GM23248 (cell line): ENCODE data around the gene MESD.

Source experiments
- EZH2 ChIP-seq: fragments of 200-600 bp; sonication (generic); IDR thresholded peaks from 2 replicates; pipeline ENCODE4 v1.6.1; 2018; ENCODE audit warnings: antibody characterized with exemption, mild to moderate bottlenecking; ENCODE audit not compliant: insufficient read depth, poor library complexity, severe bottlenecking
- EZH2phosphoT487 ChIP-seq: fragments of 200-600 bp; sonication (generic); IDR thresholded peaks from 2 replicates; pipeline ENCODE4 v1.6.1; 2018; ENCODE audit warnings: antibody characterized with exemption, moderate library complexity, mild to moderate bottlenecking, low read depth; ENCODE audit not compliant: insufficient read depth

DNA sequence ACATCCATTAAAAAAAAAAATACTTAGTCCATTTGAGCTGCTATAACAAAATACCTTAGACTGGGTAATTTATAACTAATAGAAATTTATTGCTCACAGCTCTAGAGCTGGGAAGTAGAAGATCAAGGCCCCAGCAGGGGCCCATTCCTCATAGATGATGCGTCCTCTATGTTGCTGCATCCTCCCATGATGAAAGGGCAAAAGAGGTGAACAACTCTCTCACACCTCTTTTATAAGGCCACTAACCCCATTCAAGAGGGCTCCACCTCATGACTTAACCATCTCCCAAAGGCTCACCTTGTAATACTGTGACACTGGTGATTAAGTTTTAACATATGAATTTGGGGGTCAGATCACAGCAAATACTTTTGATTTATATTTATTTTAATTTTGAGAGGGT lies 8.1 kb upstream of the MESD start:
- TF ChIP-seq EZH2 (no peak), EZH2phosphoT487 (no peak)
